ENCODE measurements around the gene SNU13. TPM values are rescaled to one million over a fixed set of nuclear protein-coding genes. Genes with fewer than 3 reads are reported as not detected.
"Not testable (repeated sequence)": the region's sequence is repeated elsewhere in the genome, so short reads cannot be mapped to it uniquely, and the experiment has no call there.

SNU13 gene
- total RNA-seq, 2 donors from 2014 or later: 120 to 148 TPM

DNA sequence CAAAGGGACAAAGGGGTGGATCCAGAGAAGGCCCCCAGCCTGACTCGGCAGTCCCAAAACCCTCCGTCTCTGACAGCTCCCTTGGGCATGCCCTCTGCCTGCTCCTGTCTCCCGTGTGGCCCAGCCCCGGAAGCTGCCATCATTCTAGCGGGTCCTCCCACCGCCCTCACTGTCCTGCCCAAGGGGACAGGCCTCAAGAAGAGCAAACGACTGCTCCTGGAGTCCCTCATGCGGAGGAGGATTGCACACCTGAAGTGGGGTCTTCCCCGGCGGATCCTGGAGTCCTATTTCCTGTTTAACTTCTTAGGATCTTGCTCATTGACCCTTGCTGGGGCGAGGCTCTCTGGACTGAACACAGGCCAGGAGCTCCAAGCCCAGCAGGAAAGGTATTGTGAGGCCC is 8.0 kb upstream of the SNU13 start:
- Mint-ChIP-seq H3K27me3 (no peaks in the 10 kb centered on the region), H3K36me3 (ENCODE audit: low read depth) (no peaks in the 10 kb centered on the region), H3K4me3 (peak overlapping the region; percentile 85), H3K4me1 (peaks cover 12% of the 10 kb centered on the region), H3K27ac (no peak overlapping the region)
- ATAC-seq (no peak), DNase-seq (no peak)
- no peaks in the 10 kb centered on the region for H3K9me3 ChIP-seq (ENCODE audit: control insufficient read depth, low read length, poor library complexity, severe bottlenecking)

DNA sequence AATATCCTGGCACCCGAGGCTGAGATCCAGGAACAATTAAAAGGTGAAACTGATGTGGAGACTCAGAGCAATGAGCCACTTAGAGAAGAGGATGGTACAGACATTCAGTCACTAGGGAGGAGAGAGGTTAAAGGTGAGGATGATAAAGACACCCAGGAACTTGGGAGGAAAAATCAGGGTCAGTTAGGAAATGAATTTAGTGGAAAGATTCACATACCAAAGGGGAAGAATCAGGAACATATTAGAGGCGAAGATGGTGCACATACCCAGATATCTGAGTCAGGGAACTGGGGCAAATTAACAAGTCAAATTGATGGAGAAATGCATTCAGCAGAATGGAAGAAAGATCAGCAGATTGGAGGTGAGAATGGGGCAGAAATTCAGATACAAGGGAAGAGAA is 6.5 kb upstream of the SNU13 start:
- Mint-ChIP-seq H3K4me1 (peaks cover 18% of the 10 kb centered on the region), H3K36me3 (ENCODE audit: low read depth) (no peaks in the 10 kb centered on the region), H3K27me3 (no peaks in the 10 kb centered on the region), H3K27ac (no peak overlapping the region), H3K4me3 (no peak overlapping the region)
- ATAC-seq: no peak
- H3K9me3 ChIP-seq (ENCODE audit: control insufficient read depth, low read length, poor library complexity, severe bottlenecking): no peaks in the 10 kb centered on the region
- DNase-seq: no peak

DNA sequence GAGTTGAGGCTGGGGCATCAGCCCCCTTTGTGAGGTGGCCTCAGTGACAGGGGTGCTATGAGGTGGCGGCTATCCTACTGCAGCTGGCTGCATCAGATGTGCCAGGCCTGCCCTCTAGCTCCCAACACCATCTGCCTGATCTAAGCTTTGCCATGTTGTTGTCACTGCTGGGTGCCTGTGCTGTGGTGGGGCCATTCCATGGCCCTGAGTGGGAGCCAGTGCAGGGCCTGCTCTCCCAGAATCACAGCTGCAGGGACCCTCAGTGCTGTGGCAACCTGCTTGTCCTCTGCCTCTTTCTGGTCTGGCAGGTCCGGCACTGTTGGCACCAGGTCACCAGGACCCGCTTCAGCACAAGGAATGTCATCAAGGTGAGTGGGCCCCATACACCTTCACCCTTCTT is 1.8 kb upstream of the SNU13 start:
- Mint-ChIP-seq H3K36me3 (ENCODE audit: low read depth) (peaks cover 4% of the 10 kb centered on the region), H3K27ac (peak overlapping the region; percentile 99), H3K4me3 (peak overlapping the region; percentile 73), H3K4me1 (peaks cover 21% of the 10 kb centered on the region), H3K27me3 (no peaks in the 10 kb centered on the region)
- ATAC-seq: no peak
- H3K9me3 ChIP-seq (ENCODE audit: control insufficient read depth, low read length, poor library complexity, severe bottlenecking): no peaks in the 10 kb centered on the region
- DNase-seq: no peak

DNA sequence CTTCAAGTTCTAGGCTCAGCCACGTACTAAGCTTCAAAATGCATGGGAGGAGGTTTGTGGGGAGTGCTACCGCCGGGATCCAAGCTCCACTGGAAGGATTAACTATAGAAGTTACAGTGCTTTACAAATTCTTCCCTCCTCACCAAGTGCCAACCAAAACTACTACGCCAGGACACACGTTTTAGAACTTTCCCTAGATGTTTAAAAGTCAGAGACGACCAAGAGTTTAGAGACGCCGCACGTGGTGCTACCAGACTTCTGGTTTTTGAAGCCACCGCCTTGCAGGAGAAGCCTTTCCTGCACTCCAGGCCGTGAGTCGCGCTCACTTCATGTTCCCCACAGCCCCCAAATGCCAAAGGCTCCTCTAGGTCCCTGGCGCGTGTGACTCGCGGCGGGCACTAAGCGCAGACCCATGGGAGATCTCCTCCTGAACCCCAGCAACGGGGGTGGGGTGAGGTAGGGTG is 734 bp downstream of the SNU13 start:
- DNase-seq (no peak), ATAC-seq (peak; percentile 8)
- Mint-ChIP-seq H3K4me3 (peak overlapping the region; percentile 92), H3K27ac (peak overlapping the region; percentile 99), H3K36me3 (ENCODE audit: low read depth) (peaks cover 4% of the 10 kb centered on the region), H3K4me1 (peaks cover 21% of the 10 kb centered on the region), H3K27me3 (no peaks in the 10 kb centered on the region)
- H3K9me3 ChIP-seq (ENCODE audit: control insufficient read depth, low read length, poor library complexity, severe bottlenecking): no peaks in the 10 kb centered on the region

DNA sequence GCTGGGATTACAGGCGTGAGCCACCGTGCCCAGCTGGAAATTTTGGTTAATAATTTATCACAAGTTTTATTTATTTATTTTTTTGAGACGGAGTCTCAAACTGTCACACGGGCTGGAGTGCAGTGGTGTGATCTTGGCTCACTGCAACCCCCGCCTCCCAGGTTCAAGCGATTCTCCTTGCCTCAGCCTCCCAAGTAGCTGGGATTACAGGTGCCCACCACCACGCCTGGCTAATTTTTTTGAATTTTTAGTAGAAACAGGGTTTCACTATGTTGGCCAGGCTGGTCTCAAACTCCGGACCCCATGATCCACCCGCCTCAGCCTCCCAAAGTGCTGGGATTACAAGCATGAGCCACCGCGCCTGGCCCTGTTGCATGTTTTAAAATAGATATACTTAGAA is 1.8 kb downstream of the SNU13 start:
- ATAC-seq; H3K9me3 ChIP-seq (ENCODE audit: control insufficient read depth, low read length, poor library complexity, severe bottlenecking); H3K36me3 Mint-ChIP-seq (ENCODE audit: low read depth); DNase-seq; H3K27me3 Mint-ChIP-seq: not testable (repeated sequence)
- Mint-ChIP-seq H3K27ac (peak overlapping the region; percentile 99), H3K4me3 (peak overlapping the region; percentile 92), H3K4me1 (peaks cover 27% of the 10 kb centered on the region)

DNA sequence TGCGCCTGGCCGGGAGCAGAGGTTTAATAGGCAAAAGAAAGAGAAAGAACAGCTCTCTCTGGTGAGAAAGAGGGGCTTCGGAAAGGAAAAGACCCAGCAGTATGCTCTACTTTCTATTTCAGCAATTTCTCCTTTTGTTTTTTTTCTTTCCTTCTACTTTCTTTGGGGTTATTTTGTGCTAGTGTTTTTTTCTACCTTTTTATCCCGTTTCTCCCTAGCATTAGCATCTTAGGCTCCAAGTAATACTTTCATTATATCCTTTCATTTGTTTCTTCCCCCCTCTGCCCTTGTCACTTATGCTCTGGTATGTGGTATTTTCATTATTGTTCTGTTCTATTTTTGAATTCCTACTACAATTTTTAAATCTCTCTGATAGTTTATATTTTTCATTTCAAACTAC is 4.5 kb downstream of the SNU13 start:
- Mint-ChIP-seq H3K4me1 (peaks cover 22% of the 10 kb centered on the region), H3K27ac (peak overlapping the region; percentile 51), H3K27me3 (no peaks in the 10 kb centered on the region), H3K4me3 (peak overlapping the region; percentile 6), H3K36me3 (ENCODE audit: low read depth) (peaks cover 7% of the 10 kb centered on the region)
- DNase-seq: no peak
- H3K9me3 ChIP-seq (ENCODE audit: control insufficient read depth, low read length, poor library complexity, severe bottlenecking): no peaks in the 10 kb centered on the region
- ATAC-seq: no peak

DNA sequence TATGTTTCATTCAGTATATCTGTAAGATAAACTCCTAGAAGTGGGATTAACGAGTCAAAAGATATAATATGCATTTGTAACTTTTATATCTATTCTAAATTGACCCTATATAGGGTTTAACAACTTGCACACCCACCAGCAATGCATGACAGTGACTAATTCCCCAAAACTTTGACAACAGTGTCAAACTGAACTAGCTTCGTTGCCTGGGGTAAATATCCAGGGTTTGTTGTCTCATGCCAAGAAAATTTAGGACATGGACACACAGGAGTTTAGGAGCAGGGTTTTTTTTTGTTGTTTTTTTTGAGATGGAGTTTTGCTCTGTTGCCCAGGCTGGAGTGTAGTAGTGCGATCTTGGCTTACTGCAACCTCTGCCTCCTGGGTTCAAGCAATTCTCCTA is 5.1 kb downstream of the SNU13 start:
- H3K4me1 Mint-ChIP-seq: peaks cover 20% of the 10 kb centered on the region

DNA sequence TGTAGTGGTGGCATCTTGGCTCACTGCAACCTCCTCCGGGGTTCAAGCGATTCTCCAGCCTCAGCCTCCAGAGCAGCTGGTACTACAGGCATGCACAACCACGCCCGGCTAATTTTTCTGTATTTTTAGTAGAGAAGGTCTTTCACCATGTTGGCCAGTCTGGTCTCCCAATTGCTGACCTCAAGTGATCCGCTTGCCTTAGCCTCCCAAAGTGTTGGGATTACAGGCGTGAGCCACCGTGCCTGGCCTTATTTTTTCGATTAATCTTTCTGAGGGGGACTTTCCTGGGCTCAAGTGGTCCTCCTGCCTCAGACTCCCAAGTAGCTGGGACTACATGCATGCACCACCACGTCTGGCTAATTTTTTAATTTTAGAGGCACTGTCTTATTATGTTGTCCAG is 5.6 kb downstream of the SNU13 start:
- DNase-seq (no peak), ATAC-seq (no peak)
- Mint-ChIP-seq H3K27ac (peak overlapping the region; percentile 97), H3K27me3 (no peaks in the 10 kb centered on the region), H3K4me3 (peak overlapping the region; percentile 99), H3K4me1 (peaks cover 17% of the 10 kb centered on the region), H3K36me3 (ENCODE audit: low read depth) (peaks cover 8% of the 10 kb centered on the region)
- no peaks in the 10 kb centered on the region for H3K9me3 ChIP-seq (ENCODE audit: control insufficient read depth, low read length, poor library complexity, severe bottlenecking)

More for the DNA sequence above, 5.1 kb downstream of the SNU13 start:
- H3K27ac Mint-ChIP-seq: peak overlapping the region; percentile 51
- H3K27me3 Mint-ChIP-seq: no peaks in the 10 kb centered on the region
- peaks cover 4% of the 10 kb centered on the region for H3K36me3 Mint-ChIP-seq (ENCODE audit: low read depth)
- H3K4me3 Mint-ChIP-seq: no peak overlapping the region
- no peak for DNase-seq
- no peaks in the 10 kb centered on the region for H3K9me3 ChIP-seq (ENCODE audit: control insufficient read depth, low read length, poor library complexity, severe bottlenecking)
- no peak for ATAC-seq

DNA sequence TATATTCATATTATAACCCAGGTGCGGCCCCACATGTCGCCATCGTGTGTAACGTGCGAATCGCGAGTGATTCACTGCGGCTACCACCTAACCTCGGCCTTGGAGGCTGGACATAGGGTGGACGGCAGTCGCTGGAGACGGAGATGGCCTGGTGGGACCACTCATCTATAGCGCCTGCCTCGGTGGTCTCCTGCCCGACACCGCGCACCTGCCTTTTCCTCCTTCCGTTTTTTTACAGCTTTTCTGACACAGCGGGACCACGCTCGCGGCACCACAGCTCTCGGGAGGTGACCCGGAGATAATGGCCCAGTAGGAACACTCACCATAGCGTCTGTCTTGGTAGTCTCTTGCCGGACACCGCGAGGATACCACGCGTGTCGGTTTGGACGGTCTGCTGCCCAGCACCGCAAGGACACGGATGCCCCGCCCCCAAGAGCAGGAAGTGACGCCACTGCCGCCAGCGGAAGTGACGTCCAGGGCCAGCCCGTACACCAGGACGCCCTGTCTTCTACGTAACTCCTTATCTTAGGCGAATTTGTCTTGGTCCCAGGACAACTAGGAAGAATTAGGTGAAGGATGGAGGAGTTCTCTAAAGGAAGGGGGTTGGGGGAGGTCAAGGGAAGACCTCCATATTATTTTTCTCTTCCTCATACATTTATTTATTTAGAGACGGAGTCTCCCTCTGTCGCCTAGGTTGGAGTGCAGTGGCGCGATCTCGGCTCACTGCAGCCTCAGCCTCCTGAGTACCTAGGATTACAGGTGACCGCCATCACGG is 6.4 kb downstream of the SNU13 start:
- Mint-ChIP-seq H3K27me3 (no peaks in the 10 kb centered on the region), H3K4me3 (peak overlapping the region; percentile 99), H3K4me1 (peaks cover 14% of the 10 kb centered on the region), H3K27ac (peak overlapping the region; percentile 97), H3K36me3 (ENCODE audit: low read depth) (peaks cover 10% of the 10 kb centered on the region)
- ATAC-seq: peak; percentile 90
- peak; percentile 66 to 81 (median 72) for DNase-seq
- H3K9me3 ChIP-seq (ENCODE audit: control insufficient read depth, low read length, poor library complexity, severe bottlenecking): no peaks in the 10 kb centered on the region

DNA sequence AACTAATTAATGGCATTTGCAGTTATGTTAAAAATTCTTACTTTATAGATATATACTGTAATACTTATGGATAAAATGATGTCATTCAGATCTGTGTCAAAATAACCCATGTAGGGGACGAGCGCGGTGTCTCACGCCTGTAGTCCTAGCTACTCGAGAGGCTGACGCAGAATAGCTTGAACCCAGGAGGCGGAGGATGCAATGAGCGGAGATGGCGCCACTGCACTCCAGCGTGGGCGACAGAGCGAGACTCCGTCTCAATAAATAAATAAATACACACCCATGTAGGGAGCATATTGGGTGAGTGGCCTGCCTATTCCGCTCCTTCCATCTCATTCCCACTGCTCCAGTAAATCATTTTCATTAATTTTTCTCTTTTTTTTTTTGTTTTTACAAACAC is 7.1 kb downstream of the SNU13 start:
- H3K9me3 ChIP-seq (ENCODE audit: control insufficient read depth, low read length, poor library complexity, severe bottlenecking): no peaks in the 10 kb centered on the region
- Mint-ChIP-seq H3K4me3 (peak overlapping the region; percentile 99), H3K27ac (peak overlapping the region; percentile 97), H3K27me3 (no peaks in the 10 kb centered on the region), H3K36me3 (ENCODE audit: low read depth) (peaks cover 13% of the 10 kb centered on the region), H3K4me1 (peaks cover 17% of the 10 kb centered on the region)
- ATAC-seq (peak; percentile 27), DNase-seq (no peak)

DNA sequence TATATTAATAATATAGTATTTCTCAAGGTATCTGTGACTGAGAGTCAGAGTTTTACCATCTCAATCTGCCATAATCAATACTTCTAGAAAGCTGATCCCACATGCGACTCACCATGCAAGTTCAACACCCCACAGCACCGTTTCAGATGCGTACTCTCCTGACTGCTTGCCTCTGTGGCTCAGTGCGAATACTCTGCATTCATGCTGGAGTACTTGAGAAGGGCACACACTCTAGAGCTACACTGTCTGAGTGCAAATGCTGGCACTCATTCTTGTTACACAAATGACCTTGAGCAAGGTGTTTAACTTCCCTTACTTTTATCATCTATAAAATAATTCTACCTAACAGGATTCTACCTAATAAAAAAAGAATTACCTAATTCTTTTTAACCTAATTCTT is 12.5 kb downstream of the SNU13 start:
- no peak overlapping the region for H3K4me3 Mint-ChIP-seq
- H3K4me1 Mint-ChIP-seq: peaks cover 21% of the 10 kb centered on the region
- DNase-seq (no peak), ATAC-seq (no peak)
- H3K27ac Mint-ChIP-seq: peak overlapping the region; percentile 29
- H3K9me3 ChIP-seq (ENCODE audit: control insufficient read depth, low read length, poor library complexity, severe bottlenecking): no peaks in the 10 kb centered on the region
- H3K36me3 Mint-ChIP-seq (ENCODE audit: low read depth): peaks cover 17% of the 10 kb centered on the region
- H3K27me3 Mint-ChIP-seq: no peaks in the 10 kb centered on the region

DNA sequence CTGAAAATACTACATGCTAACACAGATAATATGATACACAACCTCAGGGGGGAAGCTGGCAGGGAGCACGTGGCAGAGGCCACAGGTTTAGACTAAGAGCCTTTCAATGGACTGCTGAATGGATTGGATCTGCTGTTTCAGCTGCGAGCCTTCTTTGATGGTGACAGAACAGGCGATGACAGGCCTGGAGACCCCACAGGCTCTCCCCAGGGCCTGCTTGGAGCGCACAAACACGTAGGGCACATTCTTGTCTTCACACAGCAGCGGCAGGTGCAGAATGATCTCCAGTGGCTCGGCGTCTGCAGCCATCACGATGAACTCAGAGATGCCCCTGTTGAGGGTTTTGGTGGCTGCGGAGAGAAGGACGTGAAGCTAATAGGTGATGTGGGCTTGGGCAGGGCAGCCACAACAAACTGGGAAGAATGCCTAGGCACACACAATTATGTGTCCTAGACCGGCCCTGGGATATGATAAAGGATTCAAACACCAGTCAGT is 13.8 kb downstream of the SNU13 start:
- no peaks in the 10 kb centered on the region for H3K9me3 ChIP-seq (ENCODE audit: control insufficient read depth, low read length, poor library complexity, severe bottlenecking)
- Mint-ChIP-seq H3K36me3 (ENCODE audit: low read depth) (peaks cover 17% of the 10 kb centered on the region), H3K27ac (peak overlapping the region; percentile 79), H3K4me1 (peaks cover 18% of the 10 kb centered on the region), H3K27me3 (no peaks in the 10 kb centered on the region), H3K4me3 (no peak overlapping the region)
- no peak for ATAC-seq
- no peak for DNase-seq

DNA sequence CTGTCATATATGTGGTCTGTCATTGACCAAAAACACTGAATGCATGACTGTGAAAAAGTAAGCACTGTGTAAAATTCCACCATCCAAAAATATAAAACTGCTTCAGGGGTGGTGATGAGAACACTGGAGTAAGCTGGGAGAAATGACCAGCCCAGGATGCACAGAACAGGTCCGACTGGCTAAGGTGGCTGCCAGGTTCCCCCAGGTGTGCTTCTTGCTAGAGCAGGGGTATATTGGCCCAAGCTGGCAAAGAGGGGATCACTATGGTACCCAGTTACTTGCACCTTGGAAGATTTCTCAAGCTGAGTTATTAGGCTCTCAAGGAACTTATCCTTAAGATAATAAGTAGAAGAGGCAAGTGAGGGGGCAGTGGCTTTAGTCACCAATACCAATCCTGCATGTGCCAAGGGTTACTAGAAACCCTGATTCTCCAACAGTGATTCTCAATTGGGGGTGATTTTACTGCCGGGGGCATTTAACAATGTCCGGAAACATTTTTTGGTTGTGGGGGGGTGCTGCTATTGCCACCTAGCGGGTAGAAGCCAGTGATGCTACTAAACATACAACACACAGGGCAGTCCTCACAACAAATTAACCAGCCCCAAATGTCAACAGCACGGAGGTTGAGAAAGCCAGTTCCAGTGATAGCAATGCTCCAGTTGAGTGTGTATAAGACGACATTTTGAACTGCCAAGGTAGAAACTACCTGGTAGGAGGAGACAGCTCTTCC is 15.7 kb downstream of the SNU13 start:
- H3K9me3 ChIP-seq (ENCODE audit: control insufficient read depth, low read length, poor library complexity, severe bottlenecking): no peaks in the 10 kb centered on the region
- H3K27ac Mint-ChIP-seq: no peak overlapping the region
- DNase-seq (no peak), ATAC-seq (no peak)
- no peaks in the 10 kb centered on the region for H3K27me3 Mint-ChIP-seq
- H3K36me3 Mint-ChIP-seq (ENCODE audit: low read depth): peaks cover 12% of the 10 kb centered on the region
- peaks cover 19% of the 10 kb centered on the region for H3K4me1 Mint-ChIP-seq
- no peak overlapping the region for H3K4me3 Mint-ChIP-seq
